Epithelial cell of proximal tubule (primary cell): Measurements from ENCODE around the gene BRD3OS. TPM values are rescaled to one million over a fixed set of nuclear protein-coding genes. Genes with fewer than 3 reads are reported as not detected.

Source experiments
- DNase-seq: peaks from one replicate; pipeline ENCODE4 v3.0.0-alpha.2; 2011; ENCODE audit warnings: low read depth
- H3K4me3 ChIP-seq: 2 replicates; pipeline ENCODE4 v1.5.1; 2011; ENCODE audit warnings: low read depth, mild to moderate bottlenecking, low read length
- total RNA-seq: library from RNA; depleted of rRNA; stranded (reverse); fragments of >200 nt; gene quantifications from 2 replicates; pipeline ENCODE4 v1.2.3, GENCODE V29; 2015
- TF ChIP-seq, protein P1 (sequence below): conservative IDR thresholded peaks from 2 replicates; pipeline ENCODE4 v1.5.1; 2012; ENCODE audit warnings: low read depth, mild to moderate bottlenecking, low read length

The BRD3OS gene
- total RNA-seq, 1 donor from 2014 or later, result 22.7 TPM

- TF ChIP-seq, protein P1, sequence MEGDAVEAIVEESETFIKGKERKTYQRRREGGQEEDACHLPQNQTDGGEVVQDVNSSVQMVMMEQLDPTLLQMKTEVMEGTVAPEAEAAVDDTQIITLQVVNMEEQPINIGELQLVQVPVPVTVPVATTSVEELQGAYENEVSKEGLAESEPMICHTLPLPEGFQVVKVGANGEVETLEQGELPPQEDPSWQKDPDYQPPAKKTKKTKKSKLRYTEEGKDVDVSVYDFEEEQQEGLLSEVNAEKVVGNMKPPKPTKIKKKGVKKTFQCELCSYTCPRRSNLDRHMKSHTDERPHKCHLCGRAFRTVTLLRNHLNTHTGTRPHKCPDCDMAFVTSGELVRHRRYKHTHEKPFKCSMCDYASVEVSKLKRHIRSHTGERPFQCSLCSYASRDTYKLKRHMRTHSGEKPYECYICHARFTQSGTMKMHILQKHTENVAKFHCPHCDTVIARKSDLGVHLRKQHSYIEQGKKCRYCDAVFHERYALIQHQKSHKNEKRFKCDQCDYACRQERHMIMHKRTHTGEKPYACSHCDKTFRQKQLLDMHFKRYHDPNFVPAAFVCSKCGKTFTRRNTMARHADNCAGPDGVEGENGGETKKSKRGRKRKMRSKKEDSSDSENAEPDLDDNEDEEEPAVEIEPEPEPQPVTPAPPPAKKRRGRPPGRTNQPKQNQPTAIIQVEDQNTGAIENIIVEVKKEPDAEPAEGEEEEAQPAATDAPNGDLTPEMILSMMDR, result no peak
- no peak overlapping the region for H3K4me3 ChIP-seq
- DNase-seq, result no peak
These were observed 36.5 kb downstream of the BRD3OS start for GRCh38 chr9:134061688-134062371.

DNA sequence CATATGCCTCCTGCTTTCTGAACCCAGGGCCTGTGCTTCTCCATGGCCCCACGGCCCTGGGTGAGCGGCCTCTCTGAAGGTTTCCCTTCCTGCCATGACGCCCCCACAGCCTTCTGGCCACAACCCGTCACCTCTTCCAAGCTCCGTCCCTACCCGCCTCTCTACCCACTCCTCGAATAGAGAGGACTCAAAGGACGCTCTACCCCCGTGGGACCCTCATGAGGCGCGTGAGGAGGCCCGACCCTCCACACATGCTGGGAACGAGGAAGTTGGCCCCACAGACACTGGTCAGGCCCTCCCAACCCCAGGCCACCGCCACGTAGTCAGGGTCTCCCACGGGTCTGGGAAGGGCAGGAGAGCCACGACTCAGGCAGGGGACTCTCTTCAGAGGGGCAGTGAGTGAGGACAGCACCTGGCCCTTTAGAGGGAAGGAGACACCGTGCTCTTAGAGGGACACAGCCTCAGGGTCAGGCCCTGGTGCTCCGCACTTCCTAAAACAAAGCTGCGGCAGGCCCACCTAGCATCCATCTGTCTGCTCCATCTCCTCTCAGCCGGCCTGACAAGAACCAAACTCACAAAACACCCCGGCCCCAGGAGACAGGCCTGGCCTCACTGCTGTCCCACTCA lies 37.3 kb downstream of the BRD3OS start:
- DNase-seq, result no peak
- TF ChIP-seq, protein P1, result no peak
- no peak overlapping the region for H3K4me3 ChIP-seq

GRCh38 chr9:134063088-134063570 lies 37.8 kb downstream of the BRD3OS start:
- DNase-seq, result no peak
- TF ChIP-seq, protein P1, result no peak
- no peak overlapping the region for H3K4me3 ChIP-seq

DNA sequence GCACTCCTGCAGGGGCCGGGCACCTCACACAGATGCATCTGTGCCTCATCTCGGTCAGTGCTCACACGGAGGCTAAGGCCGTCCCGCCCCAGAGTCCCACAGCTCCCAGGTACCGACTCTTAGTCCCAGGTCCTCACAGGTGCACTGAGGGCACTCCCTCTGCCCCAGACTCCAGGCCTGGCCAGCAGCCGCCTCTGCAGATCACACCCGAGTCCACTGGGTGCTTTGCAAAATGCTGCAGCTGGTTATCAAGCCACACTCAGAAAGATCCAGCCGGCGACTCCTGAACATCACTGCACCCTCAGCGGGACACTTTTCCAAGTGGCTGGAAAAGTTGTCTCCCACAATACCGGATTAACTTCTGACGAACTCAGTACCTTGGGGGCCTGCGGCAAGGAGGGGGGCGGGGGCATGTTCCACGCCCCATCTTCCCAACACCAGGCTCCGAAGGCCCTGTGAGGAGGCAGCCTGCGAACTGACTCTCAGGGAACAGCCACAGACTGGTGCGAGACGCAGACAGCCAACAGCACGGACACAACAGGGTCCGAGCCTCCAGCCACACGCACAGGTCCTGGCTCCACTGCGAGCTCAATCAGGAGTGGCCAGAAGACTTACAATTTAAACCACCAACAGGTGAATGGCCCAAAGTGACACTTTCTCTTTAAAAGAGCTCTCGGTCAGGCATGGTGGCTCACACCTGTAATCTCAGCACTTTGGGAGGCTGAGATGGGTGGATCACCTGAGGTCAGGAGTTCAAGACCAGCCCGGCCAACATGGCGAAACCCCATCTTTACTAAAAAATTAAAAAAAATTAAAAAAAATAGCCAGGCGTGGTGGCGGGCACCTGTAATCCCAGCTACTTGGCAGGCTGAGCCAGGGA lies 38.5 kb downstream of the BRD3OS start:
- no peak for DNase-seq
- TF ChIP-seq, protein P1, result no peak
- H3K4me3 ChIP-seq, result no peak overlapping the region

DNA sequence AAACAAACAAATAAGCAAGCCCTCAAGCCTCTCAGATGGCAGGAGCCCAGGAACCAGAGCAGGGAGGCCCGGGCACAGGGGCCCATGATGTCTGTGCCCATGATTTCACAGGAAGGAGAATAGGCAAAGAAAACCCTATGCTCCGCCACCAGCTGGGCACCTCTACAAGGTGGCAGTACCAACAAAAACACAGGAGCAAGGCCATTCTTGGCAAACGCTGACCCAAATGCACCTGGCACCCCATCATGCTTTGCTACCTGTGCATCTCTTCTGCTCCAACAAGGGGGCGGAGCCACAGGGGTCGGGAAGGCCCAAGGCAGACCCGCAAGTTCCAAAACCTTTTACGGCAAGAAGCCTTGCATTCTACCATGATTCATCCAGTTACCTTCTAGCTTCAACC lies 39.4 kb downstream of the BRD3OS start:
- no peak overlapping the region for H3K4me3 ChIP-seq
- no peak for DNase-seq
- TF ChIP-seq, protein P1, result no peak

DNA sequence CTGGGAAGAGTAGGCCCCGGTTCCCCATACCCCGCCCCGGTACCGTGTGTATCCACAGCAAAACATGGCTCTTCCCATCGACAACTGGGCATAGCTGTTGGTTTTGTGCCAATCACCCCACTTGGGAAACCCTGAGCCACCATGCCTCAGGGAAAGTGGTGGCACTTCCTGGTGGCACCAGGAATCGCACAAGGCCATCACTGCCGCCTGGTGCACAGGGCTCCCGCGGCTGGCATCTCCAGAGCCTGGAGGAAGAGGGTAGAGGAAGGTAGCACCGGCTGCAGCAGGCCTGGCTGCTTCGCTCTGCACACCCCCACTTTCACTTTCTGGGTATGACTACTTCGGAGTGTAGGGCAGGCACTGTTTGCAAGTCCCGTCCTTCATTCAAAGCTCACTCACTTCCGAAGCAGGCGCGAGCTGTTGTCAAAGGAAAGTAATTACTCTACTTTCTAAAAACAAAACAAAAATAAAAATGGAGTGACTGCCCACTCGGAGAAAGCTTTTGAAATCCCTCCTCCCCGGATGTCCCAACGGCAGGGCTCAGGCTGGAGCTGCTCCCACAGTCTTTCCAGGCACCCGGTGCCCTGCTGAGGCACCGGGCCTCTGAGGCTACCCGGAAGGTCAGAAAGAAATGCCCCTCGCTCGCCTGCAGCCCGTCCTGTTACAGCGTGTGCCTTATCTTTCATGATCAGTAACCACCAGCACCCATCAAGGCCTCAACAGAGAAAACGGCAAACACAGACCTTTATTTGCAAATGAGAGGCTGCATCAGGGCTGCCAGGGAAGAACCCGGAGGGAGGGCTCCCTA lies 40.5 kb downstream of the BRD3OS start:
- TF ChIP-seq, protein P1, result no peak
- H3K4me3 ChIP-seq, result peak overlapping the region; percentile 95
- DNase-seq, result no peak
